Measurements from ENCODE around the gene RNF14. TPM values are rescaled to one million over a fixed set of nuclear protein-coding genes. Genes with fewer than 3 reads are reported as not detected.

RNF14 gene
- total RNA-seq, 2 donors from 2014 or later, result 59.7 to 74.6 TPM

GRCh38 chr5:141942185-141942857 lies 26.6 kb upstream of the RNF14 start:
- Histone ChIP-seq H3K36me3 (peaks cover 23% of the 10 kb centered on the region), H3K9me3 (no peaks in the 10 kb centered on the region), H3K4me1 (peaks cover 0 to 43% of the 10 kb centered on the region in 2 donors), H3K4me3 (no peak overlapping the region), H3K27me3 (no peaks in the 10 kb centered on the region), H3K27ac (peak overlapping the region; percentile 12 to 60)
- no peak for TF ChIP-seq CTCF (IDR thresholded peaks at IDR 0.05)
- no peak for DNase-seq (ENCODE audit: low spot score)

- DNase-seq (ENCODE audit: low spot score), result no peak
- no peak for TF ChIP-seq CTCF (IDR thresholded peaks at IDR 0.05)
- peaks cover 7% of the 10 kb centered on the region for H3K36me3 ChIP-seq
- H3K4me1 ChIP-seq, result peaks cover 0 to 43% of the 10 kb centered on the region in 2 donors
- H3K27me3 ChIP-seq, result no peaks in the 10 kb centered on the region
- H3K9me3 ChIP-seq, result no peaks in the 10 kb centered on the region
- H3K4me3 ChIP-seq, result no peak overlapping the region
- H3K27ac ChIP-seq, result no peak overlapping the region
These were observed 24.8 kb upstream of the RNF14 start for GRCh38 chr5:141944076-141944475.

- no peak for TF ChIP-seq CTCF (IDR thresholded peaks at IDR 0.05)
- peaks cover 0 to 43% of the 10 kb centered on the region in 2 donors for H3K4me1 ChIP-seq
- DNase-seq (ENCODE audit: low spot score), result no peak
These were observed 23.3 kb upstream of the RNF14 start for GRCh38 chr5:141945511-141946051.

GRCh38 chr5:141947316-141947715 lies 21.6 kb upstream of the RNF14 start:
- DNase-seq (ENCODE audit: low spot score), result no peak
- Histone ChIP-seq H3K27ac (no peak overlapping the region), H3K36me3 (peaks cover 5% of the 10 kb centered on the region), H3K4me3 (no peak overlapping the region), H3K27me3 (no peaks in the 10 kb centered on the region), H3K4me1 (peaks cover 0 to 41% of the 10 kb centered on the region in 2 donors), H3K9me3 (no peaks in the 10 kb centered on the region)
- no peak for TF ChIP-seq CTCF (IDR thresholded peaks at IDR 0.05)

More at GRCh38 chr5:141945511-141946051, 23.3 kb upstream of the RNF14 start:
- Histone ChIP-seq H3K4me3 (no peak overlapping the region), H3K27ac (no peak overlapping the region), H3K36me3 (peaks cover 2% of the 10 kb centered on the region), H3K9me3 (no peaks in the 10 kb centered on the region), H3K27me3 (no peaks in the 10 kb centered on the region)

GRCh38 chr5:141948812-141949211 lies 20.1 kb upstream of the RNF14 start:
- H3K9me3 ChIP-seq, result no peaks in the 10 kb centered on the region
- DNase-seq (ENCODE audit: low spot score), result no peak
- H3K36me3 ChIP-seq, result peaks cover 5% of the 10 kb centered on the region
- H3K27ac ChIP-seq, result no peak overlapping the region
- peaks cover 0 to 34% of the 10 kb centered on the region in 2 donors for H3K4me1 ChIP-seq
- no peak overlapping the region for H3K4me3 ChIP-seq
- no peaks in the 10 kb centered on the region for H3K27me3 ChIP-seq
- no peak for TF ChIP-seq CTCF (IDR thresholded peaks at IDR 0.05)

Measured in right atrium auricular region (tissue), 2 donors.